ENCODE data around the gene GTSF1L.

The GTSF1L gene

DNA sequence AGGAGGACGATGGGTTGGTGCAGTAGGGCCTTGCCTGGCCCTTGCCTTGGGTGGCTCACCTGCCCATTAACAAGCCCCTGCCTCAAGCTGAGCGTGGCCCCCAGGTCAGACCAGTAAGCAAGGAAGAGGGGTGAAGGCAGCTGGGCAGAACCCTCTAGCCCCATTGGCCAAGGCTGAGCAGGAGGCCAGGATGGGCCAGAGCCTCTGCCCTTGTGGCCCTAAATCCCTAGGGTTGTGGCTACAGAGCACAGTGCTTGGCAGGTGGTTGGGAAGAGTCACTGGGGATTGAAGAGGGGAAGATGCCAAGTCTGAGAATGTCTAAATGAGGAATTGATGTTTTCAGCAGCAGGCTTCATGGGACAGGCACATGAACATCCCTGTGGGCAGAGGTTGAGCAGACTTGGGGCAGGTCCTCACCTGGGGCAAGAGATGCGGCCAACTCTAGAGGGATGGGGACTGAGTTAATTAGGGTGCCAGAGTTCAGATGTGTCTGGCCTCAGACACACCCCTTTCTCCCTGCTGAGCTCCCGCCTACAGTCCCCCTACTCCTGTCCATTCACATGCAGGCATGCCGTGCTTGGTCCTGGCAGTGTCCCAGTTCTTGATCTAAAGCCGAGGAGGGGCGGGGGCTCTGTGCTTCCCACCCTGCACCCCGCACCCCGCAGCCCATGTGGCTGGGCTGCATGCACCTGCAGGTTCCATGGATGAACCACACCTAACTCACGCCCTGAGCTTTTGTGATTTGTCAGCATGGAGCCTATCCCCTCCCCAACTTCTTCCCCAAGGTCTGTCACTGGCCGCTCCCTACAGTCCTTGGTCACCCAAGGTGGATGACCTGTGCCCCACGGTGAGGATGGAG is 9.8 kb downstream of the GTSF1L start:
- no peak for DNase-seq

DNA sequence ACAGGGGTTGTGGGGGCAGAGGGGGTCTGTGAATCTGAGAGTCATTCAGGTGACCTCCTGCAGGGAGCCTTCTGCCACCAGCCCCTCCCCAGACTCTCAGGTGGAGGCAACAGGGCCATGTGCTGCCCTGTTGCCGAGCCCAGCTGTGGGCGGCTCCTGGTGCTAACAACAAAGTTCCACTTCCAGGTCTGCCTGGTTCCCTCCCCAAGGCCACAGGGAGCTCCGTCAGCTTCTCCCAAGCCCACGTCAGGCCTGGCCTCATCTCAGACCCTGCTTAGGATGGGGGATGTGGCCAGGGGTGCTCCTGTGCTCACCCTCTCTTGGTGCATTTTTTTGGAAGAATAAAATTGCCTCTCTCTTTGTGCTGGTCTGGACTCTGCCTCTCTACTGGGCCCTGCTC is 10.7 kb downstream of the GTSF1L start:
- DNase-seq = no peak

DNA sequence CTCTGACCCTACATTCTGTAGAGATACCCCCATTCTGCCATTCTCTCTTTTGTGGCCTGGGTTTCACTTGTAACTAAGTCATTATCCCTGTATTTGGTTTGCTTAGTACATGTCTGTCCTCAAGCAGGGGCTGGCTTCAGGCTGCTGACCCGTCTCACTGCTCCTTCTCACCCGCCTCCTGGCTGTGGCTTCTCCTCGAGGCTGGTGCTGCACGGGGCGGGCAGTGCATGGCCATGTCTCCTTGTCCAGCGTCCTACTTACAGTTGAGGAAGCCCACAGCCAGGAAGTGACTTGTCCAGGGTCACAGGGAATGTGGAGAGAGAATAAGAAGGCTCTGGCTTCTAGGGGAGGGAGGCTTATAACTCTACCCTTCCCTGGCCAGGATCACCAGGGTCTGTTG is 11.3 kb downstream of the GTSF1L start:
- no peak for DNase-seq

DNA sequence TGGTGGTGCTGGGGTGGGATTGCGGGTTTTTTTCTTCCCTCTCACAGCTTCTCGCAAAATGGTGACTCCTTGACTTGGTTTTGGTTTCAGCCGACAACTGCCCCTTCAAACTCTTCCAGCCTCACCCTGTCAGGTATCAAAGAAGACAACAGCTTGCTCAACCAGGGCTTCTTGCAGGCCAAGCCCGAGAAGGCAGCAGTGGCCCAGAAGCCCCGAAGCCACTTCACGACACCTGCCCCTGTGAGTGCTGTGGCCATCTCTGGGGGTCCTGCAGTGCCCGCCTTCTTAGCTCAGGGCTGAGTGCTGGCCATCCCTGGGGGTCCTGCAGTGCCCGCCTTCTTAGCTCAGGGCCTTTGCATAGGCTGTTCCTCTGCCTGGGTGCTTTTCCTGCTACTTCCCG is 11.8 kb downstream of the GTSF1L start:
- DNase-seq = no peak

DNA sequence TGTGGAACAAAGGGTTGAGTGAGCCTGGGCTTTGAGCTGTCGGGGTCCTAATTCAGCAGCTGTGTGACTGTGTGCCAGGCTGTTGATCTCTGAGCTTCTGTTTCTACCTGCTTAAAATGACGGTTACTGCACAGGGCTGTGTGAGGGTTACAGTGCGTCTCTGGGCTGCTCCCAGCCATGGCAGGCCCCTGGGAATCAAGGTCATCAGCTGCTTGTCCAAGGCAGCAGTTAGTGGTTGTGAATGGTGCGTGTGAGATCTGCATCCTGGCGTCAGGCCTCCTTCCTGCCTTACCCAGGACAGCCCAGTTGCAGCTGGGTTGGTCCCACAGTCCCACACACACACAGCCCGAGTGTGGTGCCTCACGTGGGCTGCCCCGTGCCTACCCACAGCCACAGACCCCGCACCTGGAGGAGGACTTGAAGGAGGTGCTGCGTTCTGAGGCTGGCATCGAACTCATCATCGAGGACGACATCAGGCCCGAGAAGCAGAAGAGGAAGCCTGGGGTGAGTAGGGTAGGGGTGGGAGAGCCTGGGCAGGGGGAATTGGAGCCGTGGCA is 15.6 kb downstream of the GTSF1L start:
- DNase-seq = no peak

DNA sequence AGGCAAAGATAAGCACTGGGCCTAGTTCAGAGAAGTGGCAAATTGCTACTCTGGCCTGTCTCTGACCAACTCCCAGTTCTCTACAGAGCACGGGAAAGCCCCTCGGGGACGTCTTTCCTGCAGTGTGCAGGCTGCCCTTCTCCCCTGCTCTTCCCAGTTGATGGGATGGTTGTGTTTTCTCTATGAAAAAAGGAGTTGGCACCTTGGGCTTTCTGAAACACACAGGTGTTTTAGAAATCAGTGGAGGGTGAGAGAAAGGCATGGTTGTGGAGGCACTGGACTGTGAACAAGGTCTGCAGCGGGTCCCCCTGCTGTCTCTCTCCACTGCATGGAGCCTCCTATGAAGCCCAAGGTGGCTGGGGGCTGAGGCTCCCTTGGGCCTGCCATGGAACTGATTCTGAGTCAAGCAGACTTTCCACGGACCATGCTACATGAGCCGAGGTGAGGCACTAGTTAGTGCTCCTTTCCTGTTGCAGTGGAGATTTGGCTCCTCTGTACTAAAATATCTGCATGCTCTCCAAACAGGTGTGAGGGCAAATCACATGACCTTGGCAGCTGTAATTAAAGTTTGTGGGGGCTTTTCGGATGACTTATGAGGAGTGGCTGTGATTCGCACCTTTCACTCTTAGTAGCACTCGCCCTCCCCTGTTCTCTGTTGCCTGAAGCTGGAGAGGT is 16.3 kb downstream of the GTSF1L start:
- no peak for DNase-seq

DNA sequence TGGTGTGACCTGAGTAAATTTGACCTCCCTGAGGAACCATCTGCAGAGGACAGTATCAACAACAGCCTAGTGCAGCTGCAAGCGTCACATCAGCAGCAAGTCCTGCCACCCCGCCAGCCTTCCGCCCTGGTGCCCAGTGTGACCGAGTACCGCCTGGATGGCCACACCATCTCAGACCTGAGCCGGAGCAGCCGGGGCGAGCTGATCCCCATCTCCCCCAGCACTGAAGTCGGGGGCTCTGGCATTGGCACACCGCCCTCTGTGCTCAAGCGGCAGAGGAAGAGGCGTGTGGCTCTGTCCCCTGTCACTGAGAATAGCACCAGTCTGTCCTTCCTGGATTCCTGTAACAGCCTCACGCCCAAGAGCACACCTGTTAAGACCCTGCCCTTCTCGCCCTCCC is 24.3 kb downstream of the GTSF1L start:
- DNase-seq = no peak

DNA sequence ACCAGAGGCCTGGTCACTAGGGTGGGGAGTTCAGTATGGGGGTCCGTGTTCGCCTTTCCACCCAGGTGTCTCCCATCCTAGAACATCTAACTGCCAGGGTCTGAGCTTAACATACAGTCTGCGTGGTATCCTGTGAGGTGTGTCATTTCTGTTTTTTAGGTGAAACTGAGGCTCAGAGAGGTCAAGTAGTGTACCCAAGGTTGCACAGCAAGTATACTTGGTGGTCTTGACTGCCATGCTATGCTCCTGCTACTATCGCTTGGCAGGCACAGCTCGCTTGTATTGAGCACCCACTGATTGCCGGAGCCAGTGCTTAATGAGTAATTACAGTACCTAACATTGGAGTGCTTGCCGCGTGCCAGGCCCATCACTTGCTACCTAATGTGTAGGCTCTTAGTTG is 26.2 kb downstream of the GTSF1L start:
- DNase-seq = no peak

DNA sequence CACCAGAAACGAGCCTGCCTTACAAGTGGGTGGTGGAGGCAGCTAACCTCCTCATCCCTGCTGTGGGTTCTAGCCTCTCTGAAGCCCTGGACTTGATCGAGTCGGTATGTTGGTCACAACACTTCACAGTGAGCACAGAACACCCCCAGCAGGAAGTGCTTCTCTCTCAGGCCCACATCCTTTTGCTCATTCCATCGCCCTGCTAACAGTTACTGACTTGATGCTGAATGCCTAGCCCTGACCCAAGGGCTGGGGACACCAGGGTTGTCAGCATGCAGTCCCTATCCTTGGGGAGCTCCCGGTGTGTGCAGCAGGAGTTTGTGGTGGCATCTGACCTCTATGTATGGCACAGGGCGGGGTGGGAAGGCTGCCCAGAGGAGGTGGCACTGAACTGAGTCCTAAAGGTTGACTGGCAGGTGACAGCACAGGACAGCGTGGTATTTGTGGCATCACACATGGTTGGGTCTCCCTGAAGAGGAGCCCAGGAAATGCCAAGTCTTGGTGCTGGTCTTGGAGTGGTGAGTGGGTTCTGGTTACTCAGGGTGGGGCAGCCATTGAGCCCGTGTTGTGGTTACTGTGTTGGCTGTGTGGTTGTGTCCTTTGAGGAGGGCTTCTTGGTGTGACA is 26.7 kb downstream of the GTSF1L start:
- DNase-seq = no peak

DNA sequence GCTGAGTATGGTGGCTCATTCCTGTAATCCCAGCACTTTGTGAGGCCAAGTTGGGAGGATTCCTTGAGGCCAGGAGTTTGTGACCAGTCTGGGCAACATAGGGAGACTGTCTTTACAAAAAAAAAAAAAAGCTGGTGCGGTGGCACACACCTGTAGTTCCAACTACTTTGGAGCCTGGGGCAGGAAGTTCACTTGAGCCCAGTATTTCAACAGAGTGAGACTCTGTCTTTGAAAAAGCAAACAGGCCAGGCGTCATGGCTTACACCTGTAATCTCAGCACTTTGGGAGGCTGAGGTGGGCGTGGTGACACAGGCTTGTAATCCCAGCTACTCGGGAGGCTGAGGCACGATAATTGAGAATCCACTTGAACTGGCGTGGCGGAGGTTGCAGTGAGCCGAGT is 31.2 kb downstream of the GTSF1L start:
- DNase-seq = no peak

DNA sequence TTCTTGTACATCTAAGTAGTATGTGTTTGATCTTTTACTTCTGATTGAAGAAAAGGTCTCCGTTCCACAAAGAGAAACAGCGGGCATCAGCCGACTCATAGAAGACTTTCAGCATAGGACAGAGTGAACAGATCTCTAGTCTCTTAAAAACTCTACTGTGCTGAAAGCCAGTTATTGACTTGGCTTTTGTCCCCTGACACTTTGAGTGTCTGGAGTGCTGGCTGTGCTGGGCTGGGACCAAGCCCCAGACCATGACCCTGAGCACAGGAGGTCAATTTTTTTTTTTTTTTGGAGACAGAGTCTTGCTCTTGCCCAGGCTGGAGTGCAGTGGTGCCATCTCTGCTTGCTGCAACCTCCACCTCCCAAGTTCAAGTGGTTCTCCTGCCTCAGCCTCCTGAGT is 32.0 kb downstream of the GTSF1L start:
- no peak for DNase-seq

DNA sequence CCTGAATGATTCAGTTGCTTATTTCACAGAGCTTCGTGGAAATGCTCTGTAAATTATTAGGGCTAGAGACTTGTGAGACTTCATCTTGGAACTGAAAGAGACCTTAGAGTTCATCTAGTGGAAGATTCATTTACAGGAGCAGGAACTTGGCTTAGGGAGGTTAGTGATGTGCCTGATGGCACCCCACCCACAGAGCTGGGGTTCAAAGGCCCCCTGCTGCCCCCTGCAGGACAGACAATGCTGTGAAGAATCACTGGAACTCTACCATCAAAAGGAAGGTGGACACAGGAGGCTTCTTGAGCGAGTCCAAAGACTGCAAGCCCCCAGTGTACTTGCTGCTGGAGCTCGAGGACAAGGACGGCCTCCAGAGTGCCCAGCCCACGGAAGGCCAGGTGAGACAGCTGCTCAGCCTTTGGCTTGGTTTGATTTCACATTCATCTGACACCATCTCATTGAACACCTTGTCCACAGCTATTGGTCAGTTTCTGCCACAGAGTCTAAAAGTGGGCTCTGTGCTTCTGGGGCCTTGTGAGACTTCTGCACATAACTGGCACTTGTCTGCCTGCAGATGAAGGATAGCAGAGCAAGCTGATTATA is 34.8 kb downstream of the GTSF1L start:
- peak in 21 of 51 donors; percentile 2 to 32 (median 6) for DNase-seq

DNA sequence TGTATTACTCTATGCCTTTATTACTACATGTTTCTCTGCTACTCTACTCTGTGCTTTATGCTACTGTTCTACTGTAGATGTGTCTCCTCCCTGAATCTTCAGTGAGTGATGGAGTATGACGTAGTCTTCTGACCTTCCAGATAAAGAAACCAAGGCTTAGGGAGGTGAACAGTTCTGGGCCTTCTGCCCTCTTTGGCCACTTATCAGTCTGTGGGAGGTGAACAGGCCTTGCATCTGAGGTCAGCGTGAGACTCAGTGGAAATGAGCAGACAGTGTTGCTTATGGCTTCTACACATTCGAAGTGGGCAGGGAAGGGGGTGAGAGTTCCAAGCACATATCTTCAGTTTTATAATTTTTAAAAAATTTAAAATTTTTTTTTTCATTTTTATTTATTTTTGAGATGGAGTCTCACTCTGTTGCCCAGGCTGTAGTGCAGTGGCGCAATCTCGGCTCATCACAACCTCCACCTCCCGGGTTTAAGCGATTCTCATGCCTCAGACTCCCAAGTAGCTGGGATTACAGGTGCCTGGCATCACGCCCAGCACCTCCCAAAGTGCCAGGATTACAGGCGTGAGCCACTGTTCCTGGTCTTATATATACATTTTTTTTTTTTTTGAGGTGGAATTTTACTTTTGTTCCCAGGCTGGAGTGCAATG is 35.7 kb downstream of the GTSF1L start:
- DNase-seq = no peak

DNA sequence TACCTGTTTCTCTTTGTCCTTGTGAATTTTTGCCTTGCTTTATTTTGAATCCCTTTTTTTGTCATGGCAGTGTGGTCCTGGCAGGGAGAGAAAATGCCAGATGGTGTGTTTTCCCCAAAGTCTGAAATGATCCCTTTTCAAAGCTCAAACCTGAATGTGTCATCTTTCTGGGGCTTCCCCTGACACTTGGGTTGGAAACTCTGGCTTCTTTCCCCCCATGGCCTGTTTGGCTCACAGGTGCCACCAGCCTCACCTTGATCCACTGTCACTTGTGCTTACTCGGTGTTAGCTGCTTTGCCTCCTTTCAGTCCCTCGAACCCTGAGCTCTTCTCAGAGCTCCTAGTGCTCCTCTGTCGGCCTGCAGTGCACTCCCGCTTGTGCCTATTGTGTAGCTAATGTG is 37.6 kb downstream of the GTSF1L start:
- no peak for DNase-seq

DNA sequence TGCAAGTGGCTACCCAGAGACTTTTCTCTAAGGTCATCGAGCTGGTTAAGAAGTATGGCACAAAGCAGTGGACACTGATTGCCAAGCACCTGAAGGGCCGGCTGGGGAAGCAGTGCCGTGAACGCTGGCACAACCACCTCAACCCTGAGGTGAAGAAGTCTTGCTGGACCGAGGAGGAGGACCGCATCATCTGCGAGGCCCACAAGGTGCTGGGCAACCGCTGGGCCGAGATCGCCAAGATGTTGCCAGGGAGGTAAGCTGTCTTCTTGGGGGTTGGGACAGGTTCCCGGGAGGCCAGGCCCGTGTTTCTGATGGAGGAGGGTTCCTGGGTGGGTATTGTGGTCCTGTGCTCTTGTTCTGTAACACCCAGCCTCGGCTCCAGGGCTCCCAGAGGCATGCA is 40.0 kb downstream of the GTSF1L start:
- no peak for DNase-seq

DNA sequence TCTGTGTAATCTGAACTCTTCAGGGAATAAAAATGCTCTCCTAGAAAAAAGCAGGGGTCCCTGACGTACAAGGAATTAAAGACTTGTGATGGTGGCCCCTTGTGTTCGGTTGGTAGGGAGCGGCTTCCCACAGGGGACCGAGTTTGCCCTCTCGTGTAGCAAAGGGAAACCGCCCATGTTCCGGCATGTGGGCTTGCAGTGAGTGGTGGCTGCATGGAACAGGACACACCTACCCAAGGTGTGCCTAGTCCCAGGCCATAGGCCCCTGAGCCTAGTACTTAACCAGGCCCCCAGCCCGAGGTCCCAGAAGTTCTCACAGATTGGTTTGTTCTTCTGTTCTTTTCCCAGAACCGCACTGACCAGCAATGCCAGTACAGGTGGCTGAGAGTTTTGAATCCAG is 44.4 kb downstream of the GTSF1L start:
- no peak for DNase-seq

DNA sequence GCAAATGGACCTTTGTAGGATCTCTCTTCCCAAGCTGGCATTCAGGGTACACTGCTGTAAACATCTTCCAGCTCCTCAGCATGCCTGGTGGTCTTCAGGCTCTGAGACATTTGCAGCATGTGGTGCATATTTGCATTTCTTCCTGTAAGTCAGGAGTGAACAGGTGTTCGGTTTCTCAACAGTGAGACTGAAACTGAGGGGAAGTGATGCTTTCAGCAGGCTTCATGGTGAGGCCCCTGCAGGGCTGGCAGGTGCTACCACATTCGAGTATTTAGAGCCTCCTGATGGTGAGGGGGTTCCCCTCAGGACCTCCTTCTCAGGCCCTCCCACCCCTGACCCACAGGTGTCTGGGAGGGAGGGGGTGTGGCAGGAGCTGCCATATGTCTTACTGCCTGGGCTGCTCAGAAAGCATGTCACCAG is 44.8 kb downstream of the GTSF1L start:
- DNase-seq = no peak

DNA sequence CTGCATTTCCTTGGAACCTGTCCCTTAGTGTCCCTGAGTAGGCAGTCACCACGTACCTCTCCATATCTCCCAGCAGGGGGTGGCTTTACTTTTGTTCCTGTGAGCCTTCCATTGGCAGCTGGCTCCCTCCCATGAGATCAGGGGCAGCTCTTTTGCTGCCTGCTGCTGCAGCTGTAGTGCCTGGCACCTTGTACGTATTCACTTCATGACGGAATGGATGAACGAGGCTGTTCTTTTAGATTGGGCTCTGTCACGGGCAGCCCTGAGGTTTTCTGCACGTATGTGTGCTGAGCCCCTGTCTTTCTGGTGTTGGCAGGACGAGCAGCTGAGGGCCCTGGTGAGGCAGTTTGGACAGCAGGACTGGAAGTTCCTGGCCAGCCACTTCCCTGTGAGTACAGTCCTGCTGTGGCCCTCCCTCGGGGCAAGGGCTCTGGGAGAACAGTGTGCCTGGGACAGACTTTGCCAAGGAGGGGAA is 45.3 kb downstream of the GTSF1L start:
- peak in 2 of 51 donors; percentile 1 to 4 for DNase-seq

DNA sequence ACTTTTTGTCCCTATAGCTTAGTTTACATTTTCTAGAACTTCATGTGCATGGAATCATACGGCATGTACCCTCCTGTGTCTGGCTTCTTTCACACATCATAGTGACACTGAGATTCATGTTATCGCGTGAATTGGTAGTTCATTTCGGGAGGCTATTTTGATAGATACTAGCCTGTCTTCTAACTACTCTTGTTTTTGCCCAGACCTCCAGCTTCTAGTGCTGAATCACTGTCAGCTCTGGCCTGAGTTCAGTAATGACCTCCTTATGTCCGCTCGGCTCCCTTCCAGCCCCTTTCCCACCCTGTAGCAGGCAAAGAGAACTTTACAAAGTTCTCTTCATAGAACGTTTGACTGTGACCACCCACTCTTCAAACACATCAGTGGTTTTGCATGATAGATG is 45.8 kb downstream of the GTSF1L start:
- no peak for DNase-seq

DNA sequence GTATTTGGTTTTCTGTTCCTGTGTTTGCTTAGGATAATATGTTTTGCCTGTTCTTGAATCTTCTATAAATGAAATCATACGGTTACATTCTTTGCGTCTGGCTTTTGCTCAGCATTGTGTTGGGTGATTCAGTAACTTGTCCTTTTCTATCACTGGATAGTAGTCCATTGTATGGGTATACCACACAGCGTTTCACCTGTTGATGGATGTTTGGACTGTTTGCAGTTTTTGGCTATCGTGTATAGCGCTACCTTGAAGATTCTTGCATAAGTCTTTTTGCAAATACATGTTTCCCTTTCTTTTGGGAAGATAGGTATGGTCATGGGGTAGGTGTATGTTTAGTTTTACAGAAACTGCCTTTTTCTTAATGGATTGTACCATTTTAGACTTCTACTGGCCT is 50.4 kb downstream of the GTSF1L start:
- DNase-seq = no peak
